HL-60/S4 (cell line): Measurements from ENCODE around the gene DFFA.

Experiments
- in situ Hi-C: fragments of 300-500 bp; cut with MboI; formaldehyde crosslinking; loops from 2 replicates; pipeline ENCODE4 v1.14.3; 2022; ENCODE audit warnings: low sequenced_read_pairs

DFFA gene

DNA sequence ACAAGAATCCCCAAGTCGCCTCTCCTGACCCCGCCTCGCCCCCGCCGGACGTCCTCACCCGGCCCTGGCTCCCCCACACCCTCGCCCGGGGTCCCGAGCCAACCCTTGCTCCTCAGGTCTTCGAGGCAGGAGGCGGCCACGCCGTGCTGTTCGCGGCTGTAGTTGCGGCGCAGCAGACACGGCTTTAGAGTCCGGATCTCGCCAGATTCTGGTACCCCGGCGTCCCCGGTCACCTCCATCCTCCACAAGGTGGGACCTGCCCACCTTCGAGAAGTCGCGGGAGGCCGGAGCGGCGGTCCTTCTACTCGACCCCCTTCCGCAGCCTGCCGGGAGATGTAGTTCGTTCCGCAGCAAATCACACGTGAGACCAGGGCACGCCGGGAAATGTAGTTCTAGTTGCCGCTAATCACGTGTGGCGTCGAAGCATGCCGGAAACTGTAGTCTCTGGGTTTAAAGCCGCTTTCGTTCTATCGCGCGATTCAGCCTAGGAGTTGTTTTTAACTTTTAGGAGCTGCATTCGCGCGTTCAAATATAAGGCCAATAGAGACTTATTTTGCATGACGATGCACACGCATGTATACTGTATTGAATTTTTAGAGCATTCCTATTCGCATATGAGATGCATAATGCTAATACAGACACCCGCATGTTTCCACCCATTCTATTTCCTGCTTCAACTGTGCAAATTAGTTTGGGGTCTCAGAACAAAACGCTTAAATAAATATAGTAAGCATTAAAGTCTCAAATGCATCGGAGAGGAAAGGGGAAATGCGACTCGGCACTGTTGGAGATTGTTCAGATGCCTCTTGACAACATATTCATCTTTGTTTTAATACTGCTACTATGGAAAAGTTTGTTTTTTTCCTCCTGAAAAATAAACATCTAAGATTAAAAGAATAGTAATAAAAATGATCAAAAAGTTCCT, at the start of gene DFFA:
TSS of gene DFFA (minus strand) at position 310 of the 925 bp plus-strand sequence. CDS start at position 239, 71 bp downstream.
- in situ Hi-C loops = no loop called here

DNA sequence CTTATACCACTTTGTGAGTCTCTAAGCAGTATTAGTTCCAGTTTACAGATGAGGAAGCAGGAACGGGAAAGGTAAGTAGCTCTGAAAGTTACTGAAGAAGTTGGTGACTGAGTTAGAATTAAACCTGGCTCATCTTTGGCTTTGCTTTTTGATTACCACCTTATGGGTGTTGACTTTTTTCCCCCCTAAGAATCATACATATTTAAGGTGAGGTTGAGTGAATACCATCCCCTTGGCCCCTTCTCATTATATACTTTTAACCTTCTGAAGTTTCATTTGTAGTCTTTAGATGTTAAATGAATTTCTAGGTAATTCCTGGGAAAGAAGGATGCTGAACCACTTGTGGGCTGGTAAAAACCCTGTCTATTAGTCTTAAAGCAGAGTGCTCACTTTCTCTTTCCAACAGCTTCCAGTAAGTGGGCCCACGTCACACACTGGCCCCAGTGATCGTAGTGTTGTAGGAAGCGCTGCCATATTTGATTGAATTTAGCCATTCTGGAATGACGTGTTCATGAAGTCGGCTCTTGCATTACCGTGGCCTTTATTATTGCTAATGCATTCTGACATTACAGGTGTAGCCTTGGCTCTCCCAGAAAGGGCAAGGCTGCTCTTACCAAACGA, 49.3 kb upstream of the DFFA start:
- in situ Hi-C loops = loop anchor here (25.0 kb wide), 2 partner anchors 341 to 416 kb away; no protein-coding TSS in a partner anchor

- in situ Hi-C loops = loop anchor here (25.0 kb wide), 2 partner anchors 341 to 416 kb away; no protein-coding TSS in a partner anchor
Observed at GRCh38 chr1:10520952-10521351, 48.6 kb upstream of the DFFA start.

- in situ Hi-C loops = loop anchor here (25.0 kb wide), 2 partner anchors 342 to 417 kb away; no protein-coding TSS in a partner anchor
Observed at GRCh38 chr1:10520497-10520896, 48.2 kb upstream of the DFFA start.

DNA sequence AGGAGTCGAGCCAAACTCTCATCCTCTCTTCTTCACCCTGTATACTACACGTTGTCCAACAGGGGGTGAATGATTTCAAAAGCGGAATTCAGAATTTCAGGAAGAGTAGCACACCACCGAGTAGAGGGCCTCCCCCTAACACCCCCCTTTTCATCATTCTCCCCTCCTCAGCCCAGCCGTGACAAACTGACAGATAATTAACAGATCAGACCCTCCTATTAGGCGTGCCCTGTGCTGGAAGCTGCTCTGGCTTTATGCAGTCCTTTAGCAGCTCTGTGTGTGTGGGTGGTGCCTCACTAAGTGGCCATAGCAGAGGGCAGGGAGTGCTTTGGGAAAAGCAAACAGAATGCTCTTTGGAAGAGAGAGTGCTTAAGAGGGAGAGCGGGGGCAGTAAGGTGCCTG, 46.7 kb upstream of the DFFA start:
- in situ Hi-C loops = loop anchor here (25.0 kb wide), 2 partner anchors 343 to 418 kb away; no protein-coding TSS in a partner anchor

DNA sequence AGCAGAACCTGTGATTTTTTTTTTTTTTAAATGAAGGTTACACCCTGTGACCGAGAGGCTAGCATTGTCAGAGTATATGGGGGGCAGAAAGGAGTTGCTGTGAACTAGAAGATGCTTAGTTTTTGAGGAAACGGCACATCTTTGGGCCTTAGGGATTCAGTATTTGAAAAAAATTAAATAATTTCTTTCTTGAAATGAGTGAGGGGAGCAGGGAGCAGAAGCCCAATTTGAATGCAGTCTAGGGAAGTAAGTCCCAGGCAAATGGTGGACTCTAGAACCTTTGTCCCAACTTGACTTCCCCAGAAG, 45.3 kb upstream of the DFFA start:
- in situ Hi-C loops = loop anchor here (25.0 kb wide), 2 partner anchors 345 to 420 kb away; no protein-coding TSS in a partner anchor

- in situ Hi-C loops = loop anchor here (25.0 kb wide), 2 partner anchors 345 to 420 kb away; no protein-coding TSS in a partner anchor
Observed at GRCh38 chr1:10516925-10517676, 44.8 kb upstream of the DFFA start.

DNA sequence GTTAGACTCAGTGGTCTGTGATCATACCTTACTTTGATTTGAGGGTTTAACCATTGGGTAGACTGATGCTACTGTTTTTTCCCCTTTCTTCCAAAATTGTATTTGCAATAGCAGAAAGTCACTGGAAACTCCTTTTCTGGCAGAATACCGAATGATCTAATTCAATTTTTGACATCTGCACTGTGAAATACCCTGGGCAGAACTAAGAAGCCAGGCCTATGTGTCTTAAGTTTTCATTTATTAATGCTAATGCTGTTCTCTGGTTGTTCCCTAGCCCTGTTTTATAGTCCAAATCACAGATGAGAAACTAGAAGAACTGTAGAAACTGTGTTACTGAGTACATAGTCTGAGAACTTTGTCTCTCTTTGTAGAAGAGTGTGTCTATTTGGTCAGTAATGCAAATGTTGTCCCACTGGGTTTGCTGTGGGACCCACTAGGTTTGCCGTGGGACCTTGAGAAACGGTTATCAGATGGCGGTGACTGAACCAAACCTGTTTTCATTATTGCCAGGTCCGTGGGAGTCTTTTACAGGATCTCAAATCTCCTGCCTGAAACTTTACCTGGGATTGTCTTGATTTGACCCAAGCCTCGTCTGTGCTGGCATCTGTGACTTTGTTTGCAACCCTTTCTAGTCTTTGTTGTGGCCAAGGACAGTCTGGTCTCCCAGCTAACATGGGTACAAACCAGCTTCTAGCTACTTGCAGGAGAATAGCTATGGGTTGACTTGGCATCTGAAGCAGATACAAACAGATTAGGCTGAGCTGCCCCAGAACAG, 43.8 kb upstream of the DFFA start:
- in situ Hi-C loops = loop anchor here (25.0 kb wide), 2 partner anchors 346 to 421 kb away; no protein-coding TSS in a partner anchor

- in situ Hi-C loops = loop anchor here (25.0 kb wide), 2 partner anchors 347 to 422 kb away; no protein-coding TSS in a partner anchor
Observed at GRCh38 chr1:10515301-10515975, 43.1 kb upstream of the DFFA start.

GRCh38 chr1:10514490-10515235, 42.3 kb upstream of the DFFA start:
- in situ Hi-C loops = loop anchor here (25.0 kb wide), 2 partner anchors 348 to 423 kb away; no protein-coding TSS in a partner anchor

GRCh38 chr1:10513199-10513598, 40.9 kb upstream of the DFFA start:
- in situ Hi-C loops = loop anchor here (25.0 kb wide), 2 partner anchors 349 to 424 kb away; no protein-coding TSS in a partner anchor

- in situ Hi-C loops = loop anchor here (25.0 kb wide), 2 partner anchors 351 to 426 kb away; no protein-coding TSS in a partner anchor
Observed at GRCh38 chr1:10511494-10511885, 39.2 kb upstream of the DFFA start.

- in situ Hi-C loops = loop anchor here (25.0 kb wide), 2 partner anchors 351 to 426 kb away; no protein-coding TSS in a partner anchor
Observed at GRCh38 chr1:10510520-10511493, 38.5 kb upstream of the DFFA start.

DNA sequence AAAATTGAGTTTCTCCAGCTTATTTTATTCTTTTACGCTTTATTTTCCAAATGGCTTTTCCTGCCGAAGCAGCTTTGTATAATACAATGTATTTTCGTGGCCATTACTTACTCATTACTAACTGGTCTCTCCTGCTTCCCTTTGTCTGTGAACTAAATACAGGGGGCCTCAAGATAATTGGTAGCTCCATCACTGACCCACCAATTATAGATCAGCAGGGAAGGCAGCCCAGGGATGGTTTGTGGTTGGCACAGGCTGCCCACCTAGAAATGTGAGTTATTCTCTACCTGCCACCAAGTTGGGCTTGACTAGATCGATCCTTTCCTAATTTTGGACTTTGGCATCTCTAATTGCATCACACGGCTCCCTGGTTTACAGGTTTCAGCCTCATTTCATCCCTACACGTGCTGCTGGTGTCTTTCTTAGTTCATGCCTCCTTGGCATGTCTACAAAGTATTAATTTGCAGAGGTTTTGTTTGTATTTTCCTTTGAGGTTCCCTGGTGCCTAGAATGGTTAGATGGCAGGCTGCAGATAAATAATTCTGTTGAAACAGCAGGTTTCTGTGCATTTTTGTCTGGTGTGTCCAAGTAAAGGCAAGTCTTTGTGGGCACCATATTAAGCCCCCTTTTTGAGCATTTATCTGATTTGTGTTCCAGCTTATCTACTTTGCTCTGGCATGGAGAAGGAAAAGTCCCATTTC, 37.6 kb upstream of the DFFA start:
- in situ Hi-C loops = loop anchor here (25.0 kb wide), 2 partner anchors 352 to 427 kb away; no protein-coding TSS in a partner anchor

GRCh38 chr1:10508511-10508951, 36.2 kb upstream of the DFFA start:
- in situ Hi-C loops = loop anchor here (25.0 kb wide), 2 partner anchors 354 to 429 kb away; no protein-coding TSS in a partner anchor

GRCh38 chr1:10507111-10507879, 35.0 kb upstream of the DFFA start:
- in situ Hi-C loops = loop anchor here (25.0 kb wide), 2 partner anchors 355 to 430 kb away; no protein-coding TSS in a partner anchor
